CD4-positive, alpha-beta T cell treated with Interferon alpha-2 for 1 hour (primary cell): ENCODE results near the gene CHID1.

Experiments used
- DNase-seq, 2 donors: peaks; one replicate each; pipeline ENCODE4 v3.0.0-alpha.2; 2020 to 2022

CHID1 gene

DNA sequence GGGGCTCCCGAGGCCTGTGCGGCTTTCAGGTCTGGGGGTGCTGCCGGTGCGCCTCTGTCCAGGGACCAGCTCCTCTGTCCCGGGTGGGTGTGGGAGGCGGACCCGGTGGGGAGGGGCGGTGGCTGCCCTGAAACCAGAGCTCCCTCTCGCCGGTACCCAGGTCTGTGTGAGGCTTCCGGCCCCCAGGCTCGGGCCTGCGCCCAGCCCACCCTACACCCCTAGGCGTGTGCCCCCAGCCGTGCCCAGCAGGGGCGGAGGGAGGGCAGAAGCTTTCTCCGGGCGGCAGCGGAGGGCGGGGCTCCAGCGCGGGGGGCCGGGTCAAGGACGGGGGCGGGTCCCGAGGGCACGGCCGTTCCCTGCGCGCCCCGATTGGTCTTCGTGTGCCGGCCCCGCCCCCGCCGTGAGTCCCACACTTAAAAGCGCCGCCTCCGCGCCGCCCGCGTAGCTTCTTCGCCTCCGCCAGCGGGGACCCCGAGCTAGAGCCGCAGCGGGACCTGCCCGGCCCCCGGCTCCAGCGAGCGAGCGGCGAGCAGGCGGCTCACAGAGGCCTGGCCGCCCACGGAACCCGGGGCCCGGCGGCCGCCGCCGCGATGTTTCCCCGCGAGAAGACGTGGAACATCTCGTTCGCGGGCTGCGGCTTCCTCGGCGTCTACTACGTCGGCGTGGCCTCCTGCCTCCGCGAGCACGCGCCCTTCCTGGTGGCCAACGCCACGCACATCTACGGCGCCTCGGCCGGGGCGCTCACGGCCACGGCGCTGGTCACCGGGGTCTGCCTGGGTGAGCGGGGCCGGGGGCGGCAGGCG lies 91.3 kb downstream of the CHID1 start:
- DNase-seq, result peak; percentile 92 to 95

DNA sequence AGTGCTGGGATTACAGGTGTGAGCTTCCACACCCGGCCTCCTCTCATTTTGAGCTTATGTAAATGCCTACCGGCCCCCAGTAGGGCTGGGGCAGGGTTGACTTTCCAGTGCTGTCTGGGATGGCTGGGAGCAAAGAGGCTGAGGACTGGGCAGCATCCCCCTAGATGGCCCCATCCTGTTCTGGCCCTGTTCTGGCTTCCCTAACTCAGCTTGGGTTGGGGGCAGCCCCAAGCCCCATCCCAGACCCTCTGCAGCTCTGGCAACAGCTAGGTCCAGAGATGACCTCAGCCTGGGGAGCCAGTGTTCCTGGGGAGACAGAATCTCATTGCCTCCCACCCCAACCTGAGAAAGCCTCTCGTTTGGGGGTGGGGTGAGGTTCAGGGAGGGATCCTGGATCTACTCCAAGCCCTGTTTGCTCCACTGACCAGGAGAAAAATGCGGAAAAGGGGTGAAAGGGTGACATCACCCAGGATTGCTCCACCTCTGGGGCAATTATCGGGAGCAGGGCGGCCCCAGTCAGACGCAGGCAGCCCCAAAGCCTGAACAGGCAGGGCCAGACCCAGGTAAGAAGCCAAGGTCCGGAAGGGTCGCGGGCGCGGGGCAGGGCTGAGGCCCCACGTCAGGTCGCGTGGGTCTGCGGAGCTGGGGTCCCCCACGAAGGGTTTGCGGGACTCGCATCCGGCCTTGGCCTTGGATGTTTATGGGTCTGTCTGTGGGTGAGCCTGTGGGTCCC lies 92.0 kb downstream of the CHID1 start, which contains the start of gene PNPLA2:
PNPLA2 (plus strand) TSS at position 519 of the 733 bp plus-strand sequence. CDS start 805 bp downstream, outside the sequence.
- DNase-seq, result no peak
